ENCODE data around the gene BCL2.

Gene BCL2

DNA sequence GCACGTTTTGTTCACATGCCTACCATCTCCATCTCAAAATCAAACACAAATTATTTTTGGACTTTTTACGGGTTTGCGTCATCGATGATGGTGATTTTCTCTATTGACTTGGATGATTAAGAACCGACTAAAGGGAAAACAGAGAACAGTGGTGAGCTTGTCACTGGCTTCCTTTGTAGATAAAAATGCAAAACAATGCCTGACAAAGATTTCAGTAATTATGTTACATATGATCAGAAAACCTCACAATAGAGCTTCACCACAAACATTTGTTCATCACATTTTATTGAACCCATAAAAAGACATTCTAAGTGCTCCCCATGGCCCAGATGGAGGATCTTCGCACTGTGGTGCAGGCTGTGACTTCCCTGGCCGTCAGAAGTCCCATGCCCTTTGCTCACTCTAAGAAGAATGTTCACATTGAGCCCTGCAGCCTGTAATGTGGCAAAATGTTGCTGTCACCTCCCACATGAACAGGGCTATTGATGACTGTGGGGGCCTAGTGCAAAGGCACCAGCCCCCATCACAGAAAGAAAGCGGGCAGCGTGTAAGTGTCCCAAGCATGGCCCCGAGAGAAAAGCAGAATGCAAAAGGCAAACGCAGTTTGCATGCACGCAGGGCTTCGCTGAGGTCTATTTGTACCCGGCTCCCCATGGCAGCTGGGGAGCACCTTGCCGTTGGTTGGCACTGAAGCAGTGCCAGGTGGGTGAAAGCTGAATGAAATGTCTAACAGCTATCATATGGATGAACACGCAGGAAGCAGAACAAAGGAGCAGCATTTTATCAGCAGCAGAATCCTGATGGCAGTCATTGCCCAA, 60.6 kb downstream of the BCL2 start:
- TF ChIP-seq, protein P1, sequence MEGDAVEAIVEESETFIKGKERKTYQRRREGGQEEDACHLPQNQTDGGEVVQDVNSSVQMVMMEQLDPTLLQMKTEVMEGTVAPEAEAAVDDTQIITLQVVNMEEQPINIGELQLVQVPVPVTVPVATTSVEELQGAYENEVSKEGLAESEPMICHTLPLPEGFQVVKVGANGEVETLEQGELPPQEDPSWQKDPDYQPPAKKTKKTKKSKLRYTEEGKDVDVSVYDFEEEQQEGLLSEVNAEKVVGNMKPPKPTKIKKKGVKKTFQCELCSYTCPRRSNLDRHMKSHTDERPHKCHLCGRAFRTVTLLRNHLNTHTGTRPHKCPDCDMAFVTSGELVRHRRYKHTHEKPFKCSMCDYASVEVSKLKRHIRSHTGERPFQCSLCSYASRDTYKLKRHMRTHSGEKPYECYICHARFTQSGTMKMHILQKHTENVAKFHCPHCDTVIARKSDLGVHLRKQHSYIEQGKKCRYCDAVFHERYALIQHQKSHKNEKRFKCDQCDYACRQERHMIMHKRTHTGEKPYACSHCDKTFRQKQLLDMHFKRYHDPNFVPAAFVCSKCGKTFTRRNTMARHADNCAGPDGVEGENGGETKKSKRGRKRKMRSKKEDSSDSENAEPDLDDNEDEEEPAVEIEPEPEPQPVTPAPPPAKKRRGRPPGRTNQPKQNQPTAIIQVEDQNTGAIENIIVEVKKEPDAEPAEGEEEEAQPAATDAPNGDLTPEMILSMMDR (IDR thresholded peaks at IDR 0.05; ENCODE audit: low read depth, low read length, missing control alignments), result no peak
- no peak overlapping the region for H3K4me3 ChIP-seq (ENCODE audit: low read depth, low read length)
- no peak for DNase-seq (ENCODE audit: low read depth)

DNA sequence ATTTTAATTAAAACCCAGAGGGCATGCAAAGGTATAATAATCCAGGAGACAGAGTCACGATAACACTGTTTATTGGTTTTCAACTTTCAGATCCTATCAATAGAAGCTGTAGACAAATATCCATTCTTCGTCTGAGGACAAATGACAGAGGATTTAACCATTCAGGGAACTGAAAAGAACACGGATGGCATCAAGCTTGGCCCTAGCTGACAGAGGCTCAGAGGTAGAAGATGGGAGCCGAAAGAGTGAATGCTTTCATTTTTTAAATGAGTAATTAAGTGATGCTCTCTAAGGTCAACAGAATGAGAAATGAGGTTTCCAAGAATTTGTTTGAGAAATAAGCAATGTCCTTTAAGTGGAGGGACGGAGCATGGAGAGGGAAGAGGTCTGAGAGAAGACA, 62.1 kb downstream of the BCL2 start:
- H3K4me3 ChIP-seq (ENCODE audit: low read depth, low read length), result no peak overlapping the region
- no peak for DNase-seq (ENCODE audit: low read depth)
- TF ChIP-seq, protein P1 (IDR thresholded peaks at IDR 0.05; ENCODE audit: low read depth, low read length, missing control alignments), result no peak

DNA sequence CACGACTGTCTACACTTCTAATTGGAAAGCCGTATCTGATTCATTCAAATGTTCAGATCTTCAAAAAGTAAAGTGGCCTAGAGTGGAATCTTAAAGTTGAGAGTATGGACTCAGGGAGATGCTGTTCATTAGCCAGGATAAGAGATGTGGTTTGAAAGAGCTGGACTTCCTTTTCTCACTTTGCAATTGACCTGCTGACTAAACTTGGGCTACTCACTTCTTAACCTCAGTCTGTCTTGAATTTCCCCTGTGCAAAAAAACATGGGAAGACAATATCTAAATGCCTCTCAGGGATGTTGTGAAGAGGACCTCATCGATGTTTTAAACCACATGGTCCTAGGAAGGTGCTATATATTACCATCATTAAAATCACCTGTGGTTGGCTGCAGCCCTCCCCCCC, 64.1 kb downstream of the BCL2 start:
- TF ChIP-seq, protein P1 (IDR thresholded peaks at IDR 0.05; ENCODE audit: low read depth, low read length, missing control alignments), result no peak
- no peak for DNase-seq (ENCODE audit: low read depth)

DNA sequence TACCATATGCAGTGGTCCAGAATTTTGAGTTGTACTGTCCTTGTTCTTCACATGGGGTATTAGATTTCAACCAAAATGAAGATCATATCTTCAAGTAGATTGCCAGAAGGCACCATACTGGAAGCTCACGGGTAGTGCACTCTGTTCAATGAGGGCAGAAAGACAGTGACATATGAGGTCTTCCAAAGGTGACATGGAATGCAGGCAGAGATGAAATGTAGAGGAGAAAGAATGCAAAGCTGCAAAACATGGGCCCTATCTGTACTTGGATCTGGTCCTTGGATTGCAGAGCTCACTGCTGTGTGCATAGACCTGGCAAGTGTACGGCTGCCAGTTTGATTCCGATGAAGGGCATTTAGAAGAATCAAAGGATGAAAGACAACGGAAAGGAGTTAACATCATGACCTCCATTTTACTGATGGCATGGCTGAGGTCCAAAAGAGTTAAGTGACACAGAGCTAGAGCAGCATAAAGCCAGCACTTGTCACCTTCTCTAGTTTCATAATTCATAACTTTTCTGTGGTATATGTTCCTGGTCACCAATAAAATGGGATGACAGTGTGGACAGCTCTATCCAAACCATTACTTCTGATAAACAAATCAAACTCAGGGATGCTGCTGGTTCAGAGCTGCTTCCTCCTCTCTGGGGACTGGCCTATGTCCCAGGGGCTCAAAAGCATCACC, 64.7 kb downstream of the BCL2 start:
- TF ChIP-seq, protein P1 (IDR thresholded peaks at IDR 0.05; ENCODE audit: low read depth, low read length, missing control alignments), result no peak
- no peak for DNase-seq (ENCODE audit: low read depth)
- no peak overlapping the region for H3K4me3 ChIP-seq (ENCODE audit: low read depth, low read length)

More for the DNA sequence above, 64.1 kb downstream of the BCL2 start:
- no peak overlapping the region for H3K4me3 ChIP-seq (ENCODE audit: low read depth, low read length)

DNA sequence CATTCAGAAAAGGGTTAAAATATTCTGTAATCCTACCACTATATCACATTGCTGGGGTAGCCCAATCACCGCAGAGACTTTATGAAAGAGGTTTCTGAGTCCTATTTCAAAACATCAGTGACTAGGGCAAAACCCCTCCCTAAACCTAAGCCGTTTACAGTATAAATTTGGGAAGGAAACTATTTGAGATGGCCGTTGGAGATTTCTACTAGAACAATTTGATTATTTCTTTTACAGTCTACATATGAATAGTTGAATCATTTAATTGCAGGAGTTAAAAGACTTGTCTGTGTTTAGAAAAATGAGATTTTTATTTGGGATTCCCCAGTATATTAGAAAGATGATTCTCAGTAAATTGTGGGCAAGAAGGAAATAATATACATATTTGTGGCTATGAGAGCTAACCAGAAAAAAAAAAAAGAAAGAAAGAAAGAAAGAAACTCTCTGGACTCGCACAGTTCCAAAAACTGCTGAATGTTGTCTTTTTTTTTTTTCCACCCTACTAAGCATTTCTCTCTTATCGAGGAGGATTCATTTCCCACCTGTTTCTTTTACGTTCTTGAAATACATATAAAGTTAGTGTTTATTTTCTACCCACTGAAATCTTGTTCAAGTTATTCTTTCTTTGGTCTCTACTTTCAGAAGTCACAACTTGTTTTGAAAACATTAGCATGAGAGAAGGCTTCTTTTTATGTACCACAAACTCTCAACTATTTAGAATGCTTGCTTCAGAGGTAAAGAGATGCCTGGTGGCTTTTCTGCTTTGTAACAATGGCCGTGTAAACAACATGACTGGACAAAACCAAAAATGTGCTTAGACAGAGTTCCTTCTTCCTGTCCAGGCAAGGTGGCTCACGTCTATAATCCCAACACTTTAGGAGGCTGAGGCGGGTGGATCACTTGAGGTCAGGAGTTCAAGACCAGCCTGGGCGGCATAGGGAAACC, 65.9 kb downstream of the BCL2 start:
- TF ChIP-seq, protein P1 (IDR thresholded peaks at IDR 0.05; ENCODE audit: low read depth, low read length, missing control alignments), result no peak
- H3K4me3 ChIP-seq (ENCODE audit: low read depth, low read length), result no peak overlapping the region
- no peak for DNase-seq (ENCODE audit: low read depth)

DNA sequence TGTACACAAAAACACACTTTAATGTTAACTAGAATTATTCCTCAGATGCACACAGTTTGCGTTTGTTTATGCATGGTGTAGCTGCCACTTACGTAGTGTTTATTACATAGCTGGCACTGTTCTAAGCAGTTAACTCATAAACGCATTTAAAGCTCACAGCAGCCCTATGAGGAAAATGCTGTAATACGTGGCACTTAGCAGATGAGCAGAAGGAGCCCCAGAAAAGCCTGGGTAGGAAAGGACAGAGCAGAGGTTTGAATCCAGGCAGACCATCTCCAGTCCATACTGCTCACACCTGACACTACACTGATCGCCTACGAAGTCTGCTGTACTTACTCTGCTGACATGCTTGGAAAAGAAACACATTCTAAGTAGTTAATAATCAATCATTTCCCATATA, 66.6 kb downstream of the BCL2 start:
- TF ChIP-seq, protein P1 (IDR thresholded peaks at IDR 0.05; ENCODE audit: low read depth, low read length, missing control alignments), result no peak
- H3K4me3 ChIP-seq (ENCODE audit: low read depth, low read length), result no peak overlapping the region
- DNase-seq (ENCODE audit: low read depth), result no peak

All from GM12864 (cell line).